SIG-M5 (cell line): Measurements from ENCODE around the gene PDZD2.
A peak's percentile ranks its signal among the peaks of the same experiment; 100 is the strongest.
"Not testable (repeated sequence)": the region's sequence is repeated elsewhere in the genome, so short reads cannot be mapped to it uniquely, and the experiment has no call there.

Experiments
- DNase-seq: peaks from one replicate; lab custom pipeline; 2025; lab: John Stamatoyannopoulos, UW

The PDZD2 gene

DNA sequence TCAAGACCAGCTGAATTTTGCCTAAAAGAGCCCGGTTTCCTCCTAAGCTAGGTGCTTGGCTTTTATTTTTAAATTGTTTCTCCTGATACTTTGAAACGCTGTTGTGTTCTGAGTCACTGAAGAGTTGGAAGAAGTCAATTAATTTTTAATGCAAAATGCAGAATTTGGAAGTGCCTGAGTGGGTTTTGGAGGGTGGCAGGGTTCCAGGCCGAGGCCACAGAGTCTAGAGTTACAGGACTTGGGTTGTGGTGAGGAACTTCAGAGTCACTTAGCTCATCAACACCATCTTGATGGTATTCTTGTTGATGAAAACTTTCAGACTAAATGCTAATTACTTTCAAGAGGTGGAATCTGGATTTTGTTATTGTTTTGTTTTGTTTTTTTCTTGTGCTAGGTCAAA, 130.6 kb downstream of the PDZD2 start:
- no peak for DNase-seq

DNA sequence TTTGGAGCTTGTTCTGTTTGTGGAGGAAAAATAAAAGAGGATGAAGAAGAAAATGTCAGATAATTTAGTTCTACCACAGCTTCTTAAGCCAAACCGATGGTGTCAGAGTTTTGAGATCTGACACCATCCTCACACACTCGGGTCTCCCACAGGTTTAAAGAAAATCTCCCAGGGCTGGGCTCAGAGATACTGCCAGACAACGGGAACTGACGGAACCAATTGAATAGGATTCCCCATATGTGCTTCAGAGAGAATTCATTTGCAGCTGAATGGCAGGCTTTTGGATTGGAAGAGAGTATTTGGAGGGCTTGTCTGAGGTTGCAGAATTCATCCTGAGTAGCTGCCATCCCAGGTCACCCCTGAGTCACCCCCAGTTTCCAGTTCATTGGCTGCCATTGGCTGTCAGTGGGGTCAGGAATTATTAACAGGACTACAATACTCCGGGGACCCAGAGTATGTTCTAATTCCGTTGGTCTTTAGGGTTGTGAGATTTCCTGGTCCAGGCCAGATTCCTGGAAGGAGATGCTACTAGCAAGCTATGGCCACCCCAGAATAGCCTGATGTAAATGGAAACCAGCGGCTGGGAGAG, 131.3 kb downstream of the PDZD2 start:
- no peak for DNase-seq

DNA sequence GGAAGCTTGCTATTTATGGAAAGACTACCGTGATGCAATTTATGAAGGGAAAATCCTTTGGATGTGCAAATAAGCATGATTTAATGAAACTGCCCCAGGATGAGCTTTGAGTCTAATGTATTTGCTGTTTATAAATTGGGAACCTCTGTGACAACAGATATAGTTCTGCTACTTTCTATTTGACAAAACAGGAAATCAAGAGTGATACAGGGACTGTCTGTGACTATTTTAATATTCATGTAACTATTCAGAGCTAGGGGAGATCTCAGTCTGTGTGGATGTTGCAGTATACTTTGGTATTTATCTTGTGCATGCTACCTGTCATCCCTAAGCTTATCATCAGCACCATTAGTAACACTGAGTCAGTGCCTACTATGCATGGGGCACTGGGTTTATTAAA, 132.1 kb downstream of the PDZD2 start:
- DNase-seq: no peak

DNA sequence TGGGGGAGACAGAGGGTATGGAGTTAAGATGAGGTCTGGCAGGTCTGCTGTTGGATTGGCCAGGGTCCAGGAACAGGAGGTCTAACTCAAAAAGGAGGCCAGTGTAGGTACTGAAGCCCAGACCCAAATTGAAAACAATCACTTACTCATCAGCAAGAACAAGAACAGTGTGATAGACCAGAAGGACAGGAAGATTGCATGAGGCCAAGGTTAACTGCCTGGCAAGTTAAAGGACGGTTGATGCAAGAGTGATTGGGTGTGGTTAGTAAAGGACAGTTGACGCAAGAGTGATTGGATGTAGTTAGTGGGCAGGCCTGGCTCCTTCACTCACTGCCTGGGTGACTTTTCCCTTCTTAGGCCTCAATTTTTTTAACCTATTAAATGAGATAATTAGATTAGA, 132.6 kb downstream of the PDZD2 start:
- DNase-seq: no peak

DNA sequence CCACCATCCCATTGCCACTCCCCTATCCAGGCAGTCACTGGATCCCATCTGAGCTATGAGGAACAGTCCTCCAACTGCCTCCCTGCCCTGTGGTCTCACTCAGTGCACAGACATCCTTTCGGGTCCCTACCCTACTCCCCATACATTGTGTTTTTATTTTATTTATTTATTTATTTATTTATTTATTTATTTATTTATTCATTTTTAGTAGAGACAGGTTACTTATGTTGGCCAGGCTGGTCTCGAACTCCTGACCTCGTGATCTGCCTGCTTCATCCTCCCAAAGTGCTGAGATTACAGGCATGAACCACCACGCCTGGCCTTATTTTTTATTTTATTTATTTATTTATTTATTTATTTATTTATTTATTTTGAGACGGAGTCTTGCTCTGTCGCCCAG, 137.4 kb downstream of the PDZD2 start:
- DNase-seq: not testable (repeated sequence)

DNA sequence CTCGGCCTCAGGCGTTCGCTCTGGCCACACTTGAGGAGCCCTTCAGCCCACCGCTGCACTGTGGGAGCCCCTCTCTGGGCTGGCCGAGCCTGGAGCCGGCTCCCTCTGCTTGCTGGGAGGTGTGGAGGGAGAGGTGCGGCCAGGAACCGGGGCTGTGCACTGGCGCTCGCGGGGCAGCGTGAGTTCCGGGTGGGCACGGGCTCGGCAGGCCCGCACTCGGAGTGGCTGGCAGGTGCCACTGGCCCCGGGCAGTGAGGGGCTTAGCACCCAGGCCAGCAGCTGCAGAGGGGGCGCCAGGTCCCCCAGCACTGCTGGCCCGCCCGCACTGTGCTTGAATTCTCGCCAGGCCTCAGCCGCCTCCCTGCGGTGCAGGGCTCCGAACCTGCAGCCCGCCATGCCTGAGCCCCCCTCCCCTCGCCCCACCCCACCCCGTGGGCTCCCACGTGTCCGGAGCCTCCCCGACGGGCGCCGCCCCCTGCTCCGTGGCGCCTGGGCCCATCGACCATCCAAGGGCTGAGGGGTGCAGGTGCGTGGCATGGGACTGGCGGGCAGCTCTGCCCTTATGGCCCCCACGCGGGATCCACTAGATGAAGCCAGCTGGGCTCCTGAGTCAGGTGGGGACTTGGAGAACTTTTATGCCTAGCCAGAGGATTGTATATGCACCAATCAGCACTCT, 138.2 kb downstream of the PDZD2 start:
- DNase-seq: no peak

DNA sequence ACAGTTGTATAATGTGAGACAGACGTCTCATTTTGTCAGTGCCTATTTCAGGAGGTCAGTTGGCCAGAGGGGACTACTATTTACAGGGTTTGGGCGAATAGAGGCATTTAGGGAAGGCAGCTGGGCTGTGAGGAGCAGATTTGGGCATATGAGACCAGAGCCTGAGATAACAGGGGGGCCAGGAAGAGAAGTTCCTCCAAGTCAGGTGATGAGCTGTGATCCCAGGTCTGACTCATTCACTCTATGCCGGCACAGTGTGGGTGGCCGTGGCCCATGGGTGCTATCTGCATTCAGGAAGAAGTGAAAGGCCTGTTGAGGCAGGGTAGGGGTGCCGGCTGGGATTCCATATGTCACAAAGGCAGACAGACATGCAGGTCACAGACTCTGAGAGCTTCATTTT, 142.8 kb downstream of the PDZD2 start:
- DNase-seq: no peak

DNA sequence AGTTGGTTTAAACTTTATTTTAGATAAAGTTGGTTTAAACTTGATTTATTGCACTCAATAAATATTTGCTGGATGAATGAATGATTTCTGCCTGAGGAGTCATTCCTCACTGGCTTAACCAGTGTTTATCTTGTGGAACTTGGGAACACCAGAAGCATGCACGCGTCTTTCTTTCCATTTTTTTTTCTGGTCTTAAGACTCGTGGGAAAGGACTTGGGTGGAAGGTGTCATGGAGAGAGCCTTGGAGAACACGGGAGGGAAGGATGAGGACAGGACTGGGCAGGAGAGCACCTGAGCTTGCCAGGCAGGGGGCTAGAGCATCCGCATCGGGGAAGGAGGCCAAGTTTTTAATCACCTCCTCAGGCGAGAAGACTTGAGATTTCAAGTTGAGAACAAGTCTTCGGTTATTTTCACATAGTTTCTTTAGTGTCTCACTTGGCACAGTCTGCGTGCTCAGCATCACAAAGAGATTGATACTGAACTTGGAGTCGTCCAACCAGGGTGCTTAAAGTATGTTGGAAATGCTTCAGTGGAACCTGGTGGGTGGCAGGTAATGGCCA, 144.2 kb downstream of the PDZD2 start:
- no peak for DNase-seq

DNA sequence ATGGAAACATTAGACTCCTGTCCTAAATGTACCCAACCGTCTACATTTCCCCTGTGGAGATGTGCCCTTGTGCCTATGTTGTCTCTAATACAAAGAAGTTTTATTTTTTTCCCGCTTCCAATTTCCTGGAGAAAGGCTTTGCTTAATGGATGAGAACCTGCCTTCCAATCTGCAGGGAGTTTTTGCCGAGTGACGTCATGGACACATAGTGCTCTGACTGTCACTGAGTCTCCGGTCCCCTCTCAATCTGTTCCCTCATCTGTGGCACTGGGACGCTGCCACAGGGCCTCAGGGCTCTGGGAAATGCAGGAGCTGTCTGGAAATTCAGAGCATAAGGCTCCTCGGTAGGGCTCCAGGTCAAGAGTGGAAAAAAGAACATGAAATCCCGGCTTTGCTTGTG, 144.8 kb downstream of the PDZD2 start:
- no peak for DNase-seq

DNA sequence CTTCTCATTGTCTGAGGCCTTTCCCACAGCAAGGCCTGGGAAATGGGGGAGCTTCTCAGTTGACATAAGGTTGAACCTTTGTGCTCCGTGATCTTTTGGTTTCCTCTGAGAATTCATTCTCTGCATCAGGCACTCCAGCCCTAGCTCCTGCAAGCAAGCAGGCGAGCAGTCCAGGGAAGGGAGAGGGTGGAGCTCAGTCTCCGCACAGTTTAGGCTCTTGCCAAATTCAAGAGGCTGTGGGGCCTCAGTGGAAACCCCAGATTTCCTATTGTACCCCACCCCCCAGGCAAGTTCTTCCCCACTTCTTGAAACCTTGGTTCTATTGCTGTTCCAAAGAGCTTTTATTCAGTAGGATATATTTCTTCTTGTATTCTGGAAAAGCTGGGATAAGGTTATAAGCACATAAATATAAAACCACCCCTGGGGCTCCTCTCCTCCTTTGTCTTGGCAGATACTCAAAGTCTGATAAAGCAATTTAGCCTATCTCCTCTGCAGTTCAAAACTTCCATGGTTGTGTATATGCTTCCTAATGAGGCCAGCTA, 147.2 kb downstream of the PDZD2 start:
- no peak for DNase-seq

DNA sequence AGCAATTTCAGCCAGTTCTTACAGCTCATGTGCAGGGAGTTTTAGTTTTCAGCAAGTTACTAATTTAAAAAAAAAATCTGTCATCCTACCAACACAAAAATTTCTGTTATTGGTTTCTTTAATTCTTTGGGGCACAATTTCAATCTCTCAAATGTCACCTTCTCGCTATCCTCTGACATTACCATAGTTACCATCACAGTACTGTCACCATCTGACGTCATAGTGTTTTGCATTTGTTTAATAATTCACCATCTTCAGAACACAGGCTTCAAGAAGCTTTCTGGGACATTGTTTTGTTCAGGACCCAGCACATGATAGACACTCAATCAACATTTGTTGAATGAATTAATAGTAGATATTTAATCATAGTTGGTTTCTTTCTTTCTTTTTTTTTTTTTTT, 155.1 kb downstream of the PDZD2 start:
- DNase-seq: no peak

DNA sequence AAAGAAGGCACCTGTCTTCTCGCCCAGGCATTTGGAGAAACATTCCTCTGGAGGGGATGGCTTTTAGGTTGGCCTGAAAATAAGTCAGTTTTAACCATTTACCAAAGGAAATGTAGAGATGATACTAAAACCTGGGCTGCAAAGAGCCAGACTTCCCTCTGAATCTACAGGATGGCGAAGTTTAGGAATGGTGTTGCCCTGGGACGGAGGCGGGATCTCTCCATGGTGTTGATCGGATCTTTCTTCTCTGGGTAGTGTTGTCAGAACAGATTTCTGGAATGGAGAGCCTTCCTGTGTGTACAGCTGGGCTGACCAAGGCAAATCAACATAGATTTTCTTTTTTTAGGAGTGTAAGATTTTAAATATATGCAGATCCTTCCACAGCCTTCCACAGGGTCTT, 159.2 kb downstream of the PDZD2 start:
- DNase-seq: no peak

DNA sequence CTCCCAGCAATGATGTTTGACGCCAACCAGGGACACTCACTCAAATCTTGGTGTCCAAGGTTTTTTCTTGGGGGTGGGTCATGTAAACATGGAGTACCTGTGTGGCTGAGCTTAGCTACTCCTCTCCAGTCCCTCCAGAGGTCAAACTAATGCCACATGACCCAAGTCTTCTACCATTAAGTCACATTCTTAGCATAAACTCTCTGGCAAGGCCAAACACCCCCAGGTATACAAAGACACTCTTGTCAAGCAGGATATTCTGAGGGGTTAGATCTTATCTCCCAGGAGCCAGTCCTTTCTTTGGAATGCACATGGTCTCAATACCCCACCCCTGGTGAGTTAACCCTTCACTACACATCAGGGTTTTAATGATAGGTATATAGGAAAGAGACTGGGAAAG, 161.4 kb downstream of the PDZD2 start:
- DNase-seq: no peak

DNA sequence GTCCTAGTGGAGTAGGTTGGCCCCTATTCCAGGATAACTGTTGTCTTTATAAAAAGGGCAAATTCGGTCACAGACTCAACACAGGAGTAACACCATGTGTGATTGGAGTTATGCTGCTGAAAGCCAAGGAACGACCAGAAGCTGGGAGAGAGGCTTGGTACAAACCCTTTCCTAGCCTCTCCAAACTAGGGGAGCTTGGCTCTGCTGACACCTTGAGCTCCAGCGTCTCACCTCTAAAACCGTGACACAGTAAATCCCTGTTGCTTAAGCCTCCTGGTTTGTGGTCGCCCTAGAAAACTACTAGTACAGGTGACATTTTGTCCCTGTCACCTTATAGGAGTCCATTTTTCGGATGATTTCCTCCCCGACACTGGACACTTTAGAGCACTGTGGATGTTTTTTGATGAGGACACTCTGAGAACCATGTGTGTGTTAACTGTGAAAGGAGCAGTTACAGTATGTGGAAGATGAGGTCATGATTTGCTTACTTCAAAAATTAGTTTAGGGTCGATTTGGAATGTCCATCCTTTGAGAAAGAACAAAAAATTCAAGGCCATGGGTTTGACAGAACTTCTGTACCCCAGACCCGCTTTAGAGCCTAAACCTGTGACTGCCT, 167.0 kb downstream of the PDZD2 start:
- no peak for DNase-seq

DNA sequence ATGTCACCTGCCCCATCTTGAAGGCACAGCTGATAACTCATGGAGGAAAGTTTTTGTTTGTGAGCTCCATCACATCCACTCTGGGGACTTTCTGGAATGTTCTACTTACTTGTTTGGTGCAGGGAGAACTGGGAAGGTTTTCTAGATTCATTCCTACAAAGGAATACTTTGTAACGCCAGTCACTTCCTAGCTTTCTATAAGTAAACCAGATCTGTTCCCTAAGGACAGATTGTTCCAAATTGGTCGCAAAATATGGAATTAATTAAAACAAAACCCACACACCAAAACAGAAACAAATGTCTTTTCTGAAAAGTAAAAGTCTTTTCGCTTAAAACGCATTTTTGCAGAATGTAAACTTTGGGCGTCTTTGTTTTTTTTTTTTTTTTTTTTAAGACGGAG, 167.6 kb downstream of the PDZD2 start:
- no peak for DNase-seq

DNA sequence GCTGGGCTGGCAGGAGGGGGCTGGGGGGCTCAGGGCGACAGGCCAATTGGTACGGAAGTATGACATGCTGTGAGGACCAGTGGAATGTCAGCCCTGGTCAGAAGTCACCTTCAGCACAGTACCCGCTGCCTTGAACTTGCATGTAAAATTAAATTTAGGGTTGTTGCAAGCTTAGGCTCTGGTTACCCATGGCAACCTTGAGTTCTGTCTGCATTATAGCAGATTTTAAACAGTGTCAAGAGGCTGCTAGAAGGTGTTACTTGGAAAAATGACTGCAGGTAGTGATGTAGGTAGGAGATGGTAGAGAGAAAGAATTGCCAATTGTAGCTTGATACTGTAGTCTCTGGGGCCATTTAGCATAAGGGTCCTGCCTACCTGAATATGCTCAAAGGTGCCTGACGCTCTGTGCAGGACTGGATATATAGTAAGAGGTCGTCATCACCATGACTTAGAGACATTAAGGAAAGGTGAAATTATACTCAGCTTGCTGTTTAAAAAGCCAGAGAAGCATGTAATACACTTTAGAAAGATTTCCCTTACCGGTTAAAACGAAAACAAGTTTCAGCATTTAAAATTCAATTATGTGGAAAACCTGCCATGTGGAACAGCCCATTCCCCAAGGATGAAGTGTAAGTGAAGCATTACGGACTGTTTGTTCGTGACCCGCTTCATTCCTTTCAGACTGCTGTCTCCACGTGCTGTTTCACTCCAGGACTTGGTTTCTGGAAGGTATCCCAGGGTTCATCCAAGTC, 169.0 kb downstream of the PDZD2 start:
- DNase-seq: no peak

DNA sequence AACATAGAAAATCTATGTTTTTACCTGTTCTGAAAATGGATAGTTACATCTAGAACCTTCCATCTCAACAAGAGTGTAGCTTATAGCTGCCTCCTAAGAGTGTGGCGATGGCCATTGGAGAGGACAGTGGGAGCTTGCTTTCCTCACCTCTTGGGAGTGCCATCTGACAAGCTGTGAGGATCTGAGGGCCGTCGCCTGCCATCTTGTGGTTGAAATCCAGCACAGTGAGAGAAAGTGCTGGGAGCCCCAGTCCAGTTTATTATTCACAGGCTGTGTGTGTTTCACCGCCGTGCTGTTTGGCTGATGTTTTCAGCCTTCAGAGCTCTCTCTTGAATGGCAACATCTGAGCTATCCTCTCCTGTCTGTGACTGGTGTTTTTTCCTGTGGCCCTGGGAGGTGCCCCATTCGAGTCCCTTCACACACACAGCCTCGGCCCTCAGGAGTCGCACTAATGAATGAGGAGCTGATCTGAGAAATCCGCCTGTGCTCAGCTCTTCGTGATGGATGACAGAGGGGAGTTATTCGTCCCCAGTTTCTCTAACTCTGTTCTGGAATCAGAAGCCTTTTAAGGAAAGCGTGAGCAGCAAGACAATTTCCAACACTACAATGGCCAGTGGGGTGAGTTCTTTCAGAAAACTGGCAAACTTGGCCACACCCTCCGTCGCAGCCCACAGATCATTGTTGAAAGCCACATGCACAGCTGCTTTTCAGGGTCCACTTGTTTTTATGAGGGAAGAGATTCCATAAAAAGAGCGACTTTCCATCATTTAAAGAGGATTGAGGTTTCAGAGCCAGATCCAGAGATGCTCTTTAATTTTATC, 170.3 kb downstream of the PDZD2 start:
- DNase-seq: no peak

DNA sequence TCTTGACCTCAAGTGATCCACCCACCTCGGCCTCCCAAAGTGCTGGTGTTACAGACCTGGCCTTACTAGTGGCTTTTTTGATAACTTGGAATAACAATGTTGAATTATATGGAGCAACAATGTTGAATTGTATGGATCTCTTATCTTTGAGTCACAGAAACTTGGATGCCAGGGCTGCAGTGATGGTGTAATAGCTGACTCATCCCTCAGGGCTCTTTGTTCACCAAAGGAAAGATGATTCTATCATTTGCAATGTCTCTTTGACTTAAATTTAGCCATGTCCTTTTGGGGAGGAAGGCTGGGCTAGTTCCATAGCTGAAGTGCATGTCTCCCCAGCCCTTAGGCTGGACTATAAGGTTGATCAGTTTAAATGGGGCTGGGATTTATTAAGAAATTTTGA, 172.3 kb downstream of the PDZD2 start:
- peak; percentile 9 for DNase-seq

DNA sequence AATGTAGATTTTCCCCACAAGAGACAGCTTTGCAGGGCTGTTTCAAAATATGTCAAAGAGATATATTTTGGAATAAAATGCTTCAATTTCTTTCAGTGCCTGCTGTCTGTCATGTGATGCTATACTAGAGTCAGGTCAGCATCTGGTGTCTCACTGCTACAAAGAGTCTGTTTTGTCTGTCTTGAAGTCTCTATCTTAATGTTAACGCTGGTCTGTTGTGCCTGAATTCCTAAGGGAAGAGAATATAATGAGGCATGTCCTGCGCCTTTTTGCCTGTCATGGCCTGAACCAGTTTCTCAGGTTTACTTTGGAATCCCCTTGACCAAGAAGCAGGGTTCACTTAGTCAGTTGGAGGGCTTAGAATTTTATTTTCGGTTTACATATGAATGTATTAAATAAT, 176.4 kb downstream of the PDZD2 start:
- no peak for DNase-seq

DNA sequence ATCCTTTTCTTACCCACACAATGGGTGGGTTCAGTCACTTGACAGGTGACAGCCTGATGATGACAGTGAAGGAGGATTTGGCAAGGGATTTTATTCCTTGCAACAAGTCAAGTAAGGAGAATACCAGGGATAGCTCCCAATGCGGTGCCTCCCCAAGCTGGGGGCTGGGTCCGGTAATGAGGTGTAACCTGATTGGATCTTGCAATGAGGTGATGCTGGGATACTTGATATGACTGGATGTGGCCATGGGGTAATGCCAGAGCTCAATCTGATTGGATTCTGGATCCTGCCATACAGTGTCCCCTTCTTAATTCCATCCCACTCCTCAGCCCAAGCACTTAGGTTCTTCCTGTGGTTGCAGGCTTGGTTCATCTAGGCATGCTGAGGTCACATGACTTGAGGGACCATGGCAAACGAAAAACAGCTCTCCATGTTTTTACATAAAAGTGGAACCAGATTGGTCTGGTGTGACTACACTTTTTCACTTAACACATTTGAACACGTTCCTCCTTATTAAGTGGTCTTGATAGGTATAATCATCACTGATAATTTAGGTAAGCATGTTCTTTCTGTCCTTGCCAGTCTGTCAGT, 181.1 kb downstream of the PDZD2 start:
- no peak for DNase-seq

DNA sequence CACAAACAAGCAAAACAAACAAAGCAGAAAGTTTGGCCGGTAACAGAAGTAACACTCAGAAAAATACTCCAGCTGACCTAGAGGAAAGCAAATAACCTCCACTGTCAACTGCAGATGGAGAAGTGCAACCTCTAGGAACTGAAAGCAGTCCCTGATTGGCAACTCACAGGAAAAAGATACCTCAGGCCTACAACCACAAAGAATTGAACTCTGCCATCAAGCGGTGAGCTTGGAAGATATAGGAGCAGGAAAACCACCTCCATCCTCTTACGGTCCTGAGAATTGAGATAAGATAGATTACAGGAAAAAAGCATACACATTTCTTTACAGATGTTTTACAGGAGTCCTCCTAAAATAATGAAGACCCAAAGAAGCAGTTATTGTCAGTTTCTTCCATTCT, 184.5 kb downstream of the PDZD2 start:
- DNase-seq: no peak
